SK-N-DZ (cell line): ENCODE results near the gene NPAP1. TPM values are rescaled to one million over a fixed set of nuclear protein-coding genes. Genes with fewer than 3 reads are reported as not detected.
"Not testable (repeated sequence)": the region's sequence is repeated elsewhere in the genome, so short reads cannot be mapped to it uniquely, and the experiment has no call there.

Source experiments
- DNase-seq: peaks from one replicate; pipeline ENCODE4 v3.0.0-alpha.2; 2015; ENCODE audit warnings: low spot score
- polyA plus RNA-seq, 2 experiments: library from polyadenylated mRNA; depleted of rRNA; stranded (reverse); fragments of >200 nt; gene quantifications; 2 replicates each; pipeline ENCODE4 v1.2.3, GENCODE V29; 2014

Gene NPAP1
- polyA plus RNA-seq (2014; cell fraction: cytosol; rRNA removed), result not detected in 2 replicates
- not detected in 2 replicates for polyA plus RNA-seq (2014; cell fraction: nucleus; rRNA removed)

- DNase-seq, result no peak
Observed at GRCh38 chr15:24675332-24676144, at the start of gene NPAP1. Gene NPAP1, plus strand, starts transcription at chr15:24675775. Its CDS starts 93 bp downstream, at chr15:24675868.

GRCh38 chr15:24627443-24627842 lies 48.1 kb upstream of the NPAP1 start:
- no peak for DNase-seq

- no peak for DNase-seq
Observed at GRCh38 chr15:24633082-24633481, 42.5 kb upstream of the NPAP1 start.

GRCh38 chr15:24639412-24639811 lies 36.2 kb upstream of the NPAP1 start:
- not testable (repeated sequence) for DNase-seq

- no peak for DNase-seq
Observed at GRCh38 chr15:24645627-24646026, 29.9 kb upstream of the NPAP1 start.

- no peak for DNase-seq
Observed at GRCh38 chr15:24659622-24660021, 16.0 kb upstream of the NPAP1 start.

- no peak for DNase-seq
Observed at GRCh38 chr15:24662991-24663390, 12.6 kb upstream of the NPAP1 start.

- DNase-seq, result no peak
Observed at GRCh38 chr15:24676431-24676830, 856 bp downstream of the NPAP1 start.

- no peak for DNase-seq
Observed at GRCh38 chr15:24678485-24678884, 2.9 kb downstream of the NPAP1 start.

GRCh38 chr15:24682002-24682401 lies 6.4 kb downstream of the NPAP1 start:
- DNase-seq, result no peak

- not testable (repeated sequence) for DNase-seq
Observed at GRCh38 chr15:24682905-24683304, 7.3 kb downstream of the NPAP1 start.

GRCh38 chr15:24683736-24684135 lies 8.2 kb downstream of the NPAP1 start:
- DNase-seq, result no peak

GRCh38 chr15:24684313-24684712 lies 8.7 kb downstream of the NPAP1 start:
- no peak for DNase-seq

GRCh38 chr15:24696201-24696600 lies 20.6 kb downstream of the NPAP1 start:
- no peak for DNase-seq

- DNase-seq, result no peak
Observed at GRCh38 chr15:24696842-24697241, 21.3 kb downstream of the NPAP1 start.

- DNase-seq, result no peak
Observed at GRCh38 chr15:24718289-24719082, 42.9 kb downstream of the NPAP1 start.

GRCh38 chr15:24729760-24730159 lies 54.2 kb downstream of the NPAP1 start:
- no peak for DNase-seq
